ENCODE results near the gene ELMO3. TPM values are rescaled to one million over a fixed set of nuclear protein-coding genes. Genes with fewer than 3 reads are reported as not detected.
A peak's percentile ranks its signal among the peaks of the same experiment; 100 is the strongest.

ELMO3 gene
- total and polyA plus RNA-seq, 2 of the 13 experiments (the other 11 are each of a cell fraction or from before 2014, with no cell fraction given), result 2.6 to 4.0 TPM

- no peak for TF ChIP-seq ZNF598 (CRISPR knock-in tag; IDR thresholded peaks at IDR 0.05; ENCODE audit: borderline replicate concordance)
- peak; percentile 77; the same call in 1 of the 2 replicates for TF ChIP-seq MAF1 (CRISPR knock-in tag; IDR thresholded peaks at IDR 0.05; ENCODE audit: borderline replicate concordance)
- TF ChIP-seq ZNF383 (CRISPR knock-in tag; IDR thresholded peaks at IDR 0.05; ENCODE audit: borderline replicate concordance), result 0 out of 2 replicates have a peak, but pooled peaks have one; percentile 47
- TF ChIP-seq ZNF24 (IDR thresholded peaks at IDR 0.05), result no peak
- no peak for TF ChIP-seq STAT6 (CRISPR knock-in tag; IDR thresholded peaks at IDR 0.05; ENCODE audit: borderline replicate concordance)
- 0 out of 2 replicates have a peak, but pooled peaks have one; percentile 56 for TF ChIP-seq KDM3A (CRISPR knock-in tag; IDR thresholded peaks at IDR 0.05; ENCODE audit: low read depth)
- TF ChIP-seq ZNF367 (CRISPR knock-in tag; IDR thresholded peaks at IDR 0.05; ENCODE audit: borderline replicate concordance), result no peak
- TF ChIP-seq USF2 (IDR thresholded peaks at IDR 0.05; ENCODE audit: low read depth, low read length), result no peak
- TF ChIP-seq USF2 (CRISPR knock-in tag; IDR thresholded peaks at IDR 0.05; ENCODE audit: borderline replicate concordance), result no peak
- TF ChIP-seq ZFY (CRISPR knock-in tag; IDR thresholded peaks at IDR 0.05), result 0 out of 2 replicates have a peak, but pooled peaks have one; percentile 48
- TF ChIP-seq ZSCAN5A (CRISPR knock-in tag; IDR thresholded peaks at IDR 0.05; ENCODE audit: borderline replicate concordance), result no peak
- TF ChIP-seq ZNF335 (CRISPR knock-in tag; IDR thresholded peaks at IDR 0.05), result no peak
- TF ChIP-seq ZNF703 (CRISPR knock-in tag; IDR thresholded peaks at IDR 0.05; ENCODE audit: borderline replicate concordance), result no peak
- TF ChIP-seq ZBTB44 (CRISPR knock-in tag; IDR thresholded peaks at IDR 0.05), result 0 out of 2 replicates have a peak, but pooled peaks have one; percentile 37
- TF ChIP-seq ZNF292 (CRISPR knock-in tag; IDR thresholded peaks at IDR 0.05; ENCODE audit: borderline replicate concordance, low read depth), result no peak
- TF ChIP-seq POLR2G (IDR thresholded peaks at IDR 0.05; ENCODE audit: low read depth, low read length), result no peak
Measured at GRCh38 chr16:67155295-67156142, 43.4 kb upstream of the ELMO3 start (continued).

Measured in HepG2 (cell line).